Activated T-helper 1 cell treated with Interleukin-2 at 50 U/mL for 16 hours (primary cell): Measurements from ENCODE around the gene TRIM26.
"Not testable (repeated sequence)": the region's sequence is repeated elsewhere in the genome, so short reads cannot be mapped to it uniquely, and the experiment has no call there.

ENCODE experiments used
- DNase-seq: peaks from one replicate; pipeline ENCODE4 v3.0.0-alpha.2; 2020; ENCODE audit warnings: low read depth

TRIM26 gene

GRCh38 chr6:30169658-30170614 is 43.3 kb downstream of the TRIM26 start:
- no peak for DNase-seq

- DNase-seq = no peak
Observed at GRCh38 chr6:30168741-30169140, 44.5 kb downstream of the TRIM26 start.

GRCh38 chr6:30167101-30167500 is 46.1 kb downstream of the TRIM26 start:
- no peak for DNase-seq

GRCh38 chr6:30165238-30165637 is 48.0 kb downstream of the TRIM26 start:
- not testable (repeated sequence) for DNase-seq

- DNase-seq = no peak
Observed at GRCh38 chr6:30164714-30165113, 48.5 kb downstream of the TRIM26 start.

GRCh38 chr6:30163918-30164654 is 49.1 kb downstream of the TRIM26 start:
- DNase-seq = no peak

GRCh38 chr6:30163090-30163917 is 49.9 kb downstream of the TRIM26 start, which contains the start of gene TRIM15:
TRIM15 (plus strand) TSS chr6:30163546; CDS start chr6:30163685, 139 bp downstream.
- no peak for DNase-seq

GRCh38 chr6:30162265-30163089 is 50.7 kb downstream of the TRIM26 start:
- no peak for DNase-seq

- no peak for DNase-seq
Observed at GRCh38 chr6:30160785-30161531, 52.2 kb downstream of the TRIM26 start, which contains the start of gene TRIM10. TRIM10 (minus strand) TSS chr6:30161211; CDS start chr6:30160858, 353 bp downstream.

- no peak for DNase-seq
Observed at GRCh38 chr6:30160008-30160784, 53.0 kb downstream of the TRIM26 start.

- DNase-seq = no peak
Observed at GRCh38 chr6:30158475-30159040, 54.6 kb downstream of the TRIM26 start.

GRCh38 chr6:30157999-30158398 is 55.2 kb downstream of the TRIM26 start:
- DNase-seq = no peak

GRCh38 chr6:30157581-30157980 is 55.6 kb downstream of the TRIM26 start:
- DNase-seq = no peak

GRCh38 chr6:30156774-30157173 is 56.4 kb downstream of the TRIM26 start:
- no peak for DNase-seq

GRCh38 chr6:30156262-30156599 is 57.0 kb downstream of the TRIM26 start:
- DNase-seq = no peak

GRCh38 chr6:30155520-30156261 is 57.5 kb downstream of the TRIM26 start:
- no peak for DNase-seq

- no peak for DNase-seq
Observed at GRCh38 chr6:30154709-30155519, 58.3 kb downstream of the TRIM26 start.

GRCh38 chr6:30154061-30154460 is 59.1 kb downstream of the TRIM26 start:
- no peak for DNase-seq
